Activated naive CD8-positive, alpha-beta T cell (primary cell): ENCODE data around the gene DOCK1.

ENCODE experiments used
- H3K27ac Mint-ChIP-seq: one replicate; pipeline ENCODE4 v1.8.0; 2021; ENCODE audit warnings: mixed read lengths
- H3K27me3 Mint-ChIP-seq: one replicate; pipeline ENCODE4 v1.8.0; 2021; ENCODE audit warnings: mixed read lengths
- H3K36me3 Mint-ChIP-seq: one replicate; pipeline ENCODE4 v1.8.0; 2021; ENCODE audit warnings: mixed read lengths
- H3K4me1 Mint-ChIP-seq: one replicate; pipeline ENCODE4 v1.8.0; 2021; ENCODE audit warnings: low read depth, mixed read lengths
- H3K4me3 Mint-ChIP-seq: one replicate; pipeline ENCODE4 v1.8.0; 2021; ENCODE audit warnings: mild to moderate bottlenecking, mixed read lengths
- H3K9me3 Mint-ChIP-seq: one replicate; pipeline ENCODE4 v1.8.0; 2021; ENCODE audit warnings: low read depth, mixed read lengths

Gene DOCK1

GRCh38 chr10:127190427-127190826, 285.2 kb downstream of the DOCK1 start:
- H3K27me3 Mint-ChIP-seq: peaks cover 5% of the 10 kb centered on the region
- peaks cover 4% of the 10 kb centered on the region for H3K9me3 Mint-ChIP-seq
- H3K36me3 Mint-ChIP-seq: no peaks in the 10 kb centered on the region
- no peaks in the 10 kb centered on the region for H3K4me1 Mint-ChIP-seq
- H3K27ac Mint-ChIP-seq: no peak overlapping the region
- H3K4me3 Mint-ChIP-seq: no peak overlapping the region

- Mint-ChIP-seq H3K4me1 (no peaks in the 10 kb centered on the region), H3K4me3 (no peak overlapping the region), H3K36me3 (no peaks in the 10 kb centered on the region), H3K27me3 (peaks cover 7% of the 10 kb centered on the region), H3K9me3 (no peaks in the 10 kb centered on the region), H3K27ac (no peak overlapping the region)
These were observed 287.9 kb downstream of the DOCK1 start for GRCh38 chr10:127193125-127193524.

DNA sequence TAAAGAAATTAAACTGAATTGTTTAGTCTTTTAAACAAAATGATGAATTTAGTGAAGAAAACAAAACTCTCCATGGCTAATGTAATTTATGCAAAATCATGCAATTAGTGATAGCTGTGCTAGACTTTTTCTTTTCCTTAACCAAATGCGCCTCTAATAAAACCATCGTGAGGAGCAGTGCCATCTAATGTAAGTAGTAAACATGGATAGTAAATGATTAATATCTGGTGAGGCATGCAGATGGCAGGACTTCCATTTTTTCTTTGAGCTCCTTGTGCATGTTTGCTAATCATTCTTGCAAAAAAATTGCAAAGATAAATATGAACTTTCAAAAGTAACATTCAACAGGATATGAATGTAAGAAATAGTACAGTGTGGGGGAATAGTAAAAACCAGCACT, 288.9 kb downstream of the DOCK1 start:
- no peaks in the 10 kb centered on the region for H3K4me1 Mint-ChIP-seq
- H3K4me3 Mint-ChIP-seq: no peak overlapping the region
- H3K27ac Mint-ChIP-seq: no peak overlapping the region
- H3K27me3 Mint-ChIP-seq: peaks cover 10% of the 10 kb centered on the region
- no peaks in the 10 kb centered on the region for H3K9me3 Mint-ChIP-seq
- no peaks in the 10 kb centered on the region for H3K36me3 Mint-ChIP-seq

DNA sequence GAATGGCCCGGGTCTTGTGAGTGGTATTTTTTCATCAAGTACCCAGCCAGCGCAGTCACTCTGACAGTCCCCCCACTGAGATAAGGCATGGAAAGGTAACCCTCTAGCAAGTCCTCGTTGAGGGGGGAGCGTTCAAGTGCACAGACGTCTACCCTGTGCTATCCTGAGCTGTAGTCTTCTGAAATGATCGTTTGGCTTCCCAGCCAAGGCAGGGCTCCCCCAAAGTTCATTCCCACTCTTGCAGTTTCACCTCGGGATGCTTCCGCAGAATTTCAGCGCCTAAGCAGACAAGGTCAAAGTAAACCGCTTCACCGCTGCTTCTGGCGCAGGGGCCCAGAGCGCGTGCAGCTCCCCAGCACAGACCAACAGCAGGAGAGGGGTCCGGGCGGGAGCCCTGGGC, 289.4 kb downstream of the DOCK1 start:
- no peak overlapping the region for H3K27ac Mint-ChIP-seq
- H3K4me1 Mint-ChIP-seq: no peaks in the 10 kb centered on the region
- H3K36me3 Mint-ChIP-seq: no peaks in the 10 kb centered on the region
- H3K9me3 Mint-ChIP-seq: no peaks in the 10 kb centered on the region
- H3K4me3 Mint-ChIP-seq: no peak overlapping the region
- peaks cover 10% of the 10 kb centered on the region for H3K27me3 Mint-ChIP-seq

- no peak overlapping the region for H3K27ac Mint-ChIP-seq
- H3K4me3 Mint-ChIP-seq: no peak overlapping the region
- H3K27me3 Mint-ChIP-seq: peaks cover 10% of the 10 kb centered on the region
- no peaks in the 10 kb centered on the region for H3K9me3 Mint-ChIP-seq
- no peaks in the 10 kb centered on the region for H3K4me1 Mint-ChIP-seq
- H3K36me3 Mint-ChIP-seq: no peaks in the 10 kb centered on the region
These were observed 289.8 kb downstream of the DOCK1 start for GRCh38 chr10:127195041-127195506.

- peaks cover 10% of the 10 kb centered on the region for H3K27me3 Mint-ChIP-seq
- H3K36me3 Mint-ChIP-seq: no peaks in the 10 kb centered on the region
- H3K4me3 Mint-ChIP-seq: no peak overlapping the region
- H3K9me3 Mint-ChIP-seq: no peaks in the 10 kb centered on the region
- no peak overlapping the region for H3K27ac Mint-ChIP-seq
- no peaks in the 10 kb centered on the region for H3K4me1 Mint-ChIP-seq
These were observed 290.5 kb downstream of the DOCK1 start for GRCh38 chr10:127195571-127196281.

DNA sequence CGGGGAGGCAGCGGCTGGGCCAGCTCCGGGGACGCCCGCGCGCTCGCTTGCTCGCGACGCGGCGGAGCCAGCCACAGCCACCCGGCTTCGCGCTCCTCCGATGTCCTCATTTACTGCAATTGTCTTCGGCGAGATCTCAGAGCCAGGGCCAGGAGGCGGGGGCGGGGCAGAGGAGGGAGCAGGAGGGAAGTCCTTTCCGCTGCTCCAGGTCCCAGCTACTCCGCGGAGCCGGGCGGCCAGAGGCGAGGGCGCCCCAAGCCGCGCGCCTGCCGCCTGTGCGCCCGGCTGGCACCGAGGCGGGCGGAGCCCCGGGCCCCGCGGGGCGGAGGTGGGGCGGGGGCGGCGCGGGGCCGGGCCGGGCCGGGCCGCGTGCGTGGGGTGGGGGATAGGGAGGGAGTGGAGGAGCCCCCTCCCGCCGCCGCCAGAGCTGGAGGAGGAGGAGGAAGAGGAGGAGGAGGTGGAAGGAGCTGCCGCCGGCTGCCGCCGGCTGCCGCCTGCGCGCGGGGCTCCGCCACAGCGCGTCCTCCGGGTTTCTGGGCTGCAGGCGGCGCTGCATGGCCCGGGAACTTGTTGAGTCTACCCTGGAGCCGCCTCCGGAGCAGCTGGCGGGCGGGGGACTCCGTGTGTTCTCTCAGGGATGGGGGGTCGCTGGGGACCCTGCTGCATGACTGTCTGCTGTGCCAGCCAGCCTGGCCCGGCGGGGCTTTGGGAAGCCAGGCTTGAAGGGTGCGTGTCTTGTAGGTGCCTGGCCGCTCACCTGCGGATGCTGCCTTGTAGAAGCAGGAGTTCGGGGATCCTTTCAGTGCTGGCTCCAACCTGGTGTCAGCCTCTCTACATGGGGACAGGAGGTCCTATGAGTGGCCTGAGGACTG, 291.3 kb downstream of the DOCK1 start, which contains the start of gene INSYN2A:
Gene INSYN2A (minus strand): TSS at position 310 of the 872 bp plus-strand sequence. CDS start 20,196 bp downstream, outside the sequence.
- no peak within 1 kb of the TSS for H3K4me3 Mint-ChIP-seq
- H3K4me1 Mint-ChIP-seq: no peaks in the 10 kb centered on the region
- H3K27me3 Mint-ChIP-seq: peaks cover 10% of the 10 kb centered on the region
- H3K9me3 Mint-ChIP-seq: no peaks in the 10 kb centered on the region
- no peaks in the 10 kb centered on the region for H3K36me3 Mint-ChIP-seq
- no peak within 1 kb of the TSS for H3K27ac Mint-ChIP-seq

GRCh38 chr10:127197154-127197432, 291.9 kb downstream of the DOCK1 start:
- Mint-ChIP-seq H3K27ac (no peak overlapping the region), H3K36me3 (no peaks in the 10 kb centered on the region), H3K4me3 (no peak overlapping the region), H3K27me3 (peaks cover 10% of the 10 kb centered on the region), H3K4me1 (no peaks in the 10 kb centered on the region), H3K9me3 (no peaks in the 10 kb centered on the region)

- H3K36me3 Mint-ChIP-seq: no peaks in the 10 kb centered on the region
- H3K4me1 Mint-ChIP-seq: no peaks in the 10 kb centered on the region
- H3K4me3 Mint-ChIP-seq: no peak overlapping the region
- no peaks in the 10 kb centered on the region for H3K9me3 Mint-ChIP-seq
- no peak overlapping the region for H3K27ac Mint-ChIP-seq
- peaks cover 8% of the 10 kb centered on the region for H3K27me3 Mint-ChIP-seq
These were observed 293.1 kb downstream of the DOCK1 start for GRCh38 chr10:127198307-127198706.

- Mint-ChIP-seq H3K9me3 (no peaks in the 10 kb centered on the region), H3K27me3 (peaks cover 6% of the 10 kb centered on the region)
These were observed 293.5 kb downstream of the DOCK1 start for GRCh38 chr10:127198721-127199120.

GRCh38 chr10:127200646-127201045, 295.4 kb downstream of the DOCK1 start:
- Mint-ChIP-seq H3K27ac (no peak overlapping the region), H3K9me3 (no peaks in the 10 kb centered on the region), H3K27me3 (peaks cover 5% of the 10 kb centered on the region), H3K4me3 (no peak overlapping the region), H3K4me1 (no peaks in the 10 kb centered on the region), H3K36me3 (no peaks in the 10 kb centered on the region)

More at GRCh38 chr10:127198721-127199120, 293.5 kb downstream of the DOCK1 start:
- Mint-ChIP-seq H3K4me3 (no peak overlapping the region), H3K4me1 (no peaks in the 10 kb centered on the region), H3K36me3 (no peaks in the 10 kb centered on the region), H3K27ac (no peak overlapping the region)

DNA sequence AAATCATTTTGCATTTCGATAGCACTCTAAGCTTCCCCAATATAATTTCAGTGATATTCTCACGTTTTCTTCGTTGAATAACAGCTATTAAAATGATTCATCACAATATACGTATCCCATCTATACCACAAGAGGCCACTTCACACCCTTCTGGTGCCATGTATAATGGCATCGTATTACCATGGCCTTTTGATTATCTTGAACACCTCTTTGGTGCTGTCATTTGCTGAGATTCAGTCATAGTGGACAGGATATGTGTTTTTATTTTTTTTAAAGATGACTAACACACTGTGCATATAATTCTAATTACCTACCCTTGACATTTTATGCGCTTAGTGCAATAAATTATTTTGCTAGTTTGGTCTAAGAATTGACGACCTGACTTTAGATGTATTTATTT, 297.8 kb downstream of the DOCK1 start:
- no peak overlapping the region for H3K4me3 Mint-ChIP-seq
- H3K9me3 Mint-ChIP-seq: no peaks in the 10 kb centered on the region
- H3K27ac Mint-ChIP-seq: no peak overlapping the region
- no peaks in the 10 kb centered on the region for H3K4me1 Mint-ChIP-seq
- H3K36me3 Mint-ChIP-seq: no peaks in the 10 kb centered on the region
- peaks cover 3% of the 10 kb centered on the region for H3K27me3 Mint-ChIP-seq

DNA sequence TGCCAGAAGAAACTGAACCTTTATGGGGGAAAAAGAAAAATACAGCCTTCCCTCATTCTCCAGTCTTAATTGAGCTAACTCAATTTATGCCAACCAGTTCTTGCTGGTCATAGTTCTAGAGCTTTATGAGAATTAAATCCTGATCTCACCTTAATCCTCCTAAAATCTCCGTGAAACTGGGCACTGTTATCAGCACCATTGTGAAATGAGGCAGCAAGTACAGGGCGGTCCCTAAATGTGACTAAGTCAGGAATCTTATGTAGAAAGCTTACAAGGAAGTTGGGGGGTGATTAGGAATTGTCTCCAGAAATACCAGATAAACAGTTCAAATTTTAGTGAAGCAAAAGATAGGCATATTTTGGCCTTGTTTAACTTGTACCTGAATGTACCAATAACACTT, 301.9 kb downstream of the DOCK1 start:
- H3K27me3 Mint-ChIP-seq: no peaks in the 10 kb centered on the region
- H3K4me1 Mint-ChIP-seq: no peaks in the 10 kb centered on the region
- H3K27ac Mint-ChIP-seq: no peak overlapping the region
- H3K36me3 Mint-ChIP-seq: no peaks in the 10 kb centered on the region
- H3K9me3 Mint-ChIP-seq: no peaks in the 10 kb centered on the region
- no peak overlapping the region for H3K4me3 Mint-ChIP-seq

DNA sequence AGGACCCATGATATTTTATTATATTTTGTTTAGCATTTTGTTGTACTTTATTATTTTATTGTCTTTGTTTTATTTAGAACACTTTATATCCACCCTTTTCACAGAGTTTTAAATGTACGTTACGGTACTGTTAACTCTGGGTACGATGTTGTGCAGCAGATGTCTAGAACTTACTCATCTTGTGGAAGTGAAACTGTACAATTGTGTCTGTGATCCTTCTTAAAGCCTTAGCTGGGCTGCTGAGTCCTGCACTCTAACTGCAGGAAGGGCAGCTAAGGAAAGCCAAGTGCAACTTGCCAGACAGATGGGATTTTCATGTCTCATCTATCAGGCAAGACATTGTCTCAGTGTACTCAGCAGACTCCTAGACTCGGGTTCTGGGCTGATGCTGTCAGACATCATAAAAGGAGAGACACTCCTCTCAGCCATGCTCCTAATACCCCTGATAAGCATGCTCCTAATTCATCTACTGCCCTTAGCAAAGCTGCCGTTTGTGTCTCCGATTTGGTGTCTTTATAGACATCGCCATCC, 305.8 kb downstream of the DOCK1 start:
- no peak overlapping the region for H3K4me3 Mint-ChIP-seq
- no peaks in the 10 kb centered on the region for H3K36me3 Mint-ChIP-seq
- peaks cover 3% of the 10 kb centered on the region for H3K27me3 Mint-ChIP-seq
- no peak overlapping the region for H3K27ac Mint-ChIP-seq
- no peaks in the 10 kb centered on the region for H3K4me1 Mint-ChIP-seq
- H3K9me3 Mint-ChIP-seq: no peaks in the 10 kb centered on the region

- Mint-ChIP-seq H3K4me3 (no peak overlapping the region), H3K36me3 (no peaks in the 10 kb centered on the region), H3K27me3 (peaks cover 6% of the 10 kb centered on the region), H3K9me3 (no peaks in the 10 kb centered on the region), H3K27ac (no peak overlapping the region), H3K4me1 (no peaks in the 10 kb centered on the region)
These were observed 310.6 kb downstream of the DOCK1 start for GRCh38 chr10:127215866-127216265.
